Raji (cell line): ENCODE results near the gene CEBPA.

Experiments used
- POLR2A ChIP-seq: IDR thresholded peaks from 2 replicates; pipeline ENCODE4 v1.6.1; 2011; ENCODE audit warnings: low read depth, low read length, control low read depth; ENCODE audit not compliant: insufficient read depth

Gene CEBPA

GRCh38 chr19:33306191-33306590 is 3.9 kb upstream of the CEBPA start:
- TF ChIP-seq POLR2A: no peak

DNA sequence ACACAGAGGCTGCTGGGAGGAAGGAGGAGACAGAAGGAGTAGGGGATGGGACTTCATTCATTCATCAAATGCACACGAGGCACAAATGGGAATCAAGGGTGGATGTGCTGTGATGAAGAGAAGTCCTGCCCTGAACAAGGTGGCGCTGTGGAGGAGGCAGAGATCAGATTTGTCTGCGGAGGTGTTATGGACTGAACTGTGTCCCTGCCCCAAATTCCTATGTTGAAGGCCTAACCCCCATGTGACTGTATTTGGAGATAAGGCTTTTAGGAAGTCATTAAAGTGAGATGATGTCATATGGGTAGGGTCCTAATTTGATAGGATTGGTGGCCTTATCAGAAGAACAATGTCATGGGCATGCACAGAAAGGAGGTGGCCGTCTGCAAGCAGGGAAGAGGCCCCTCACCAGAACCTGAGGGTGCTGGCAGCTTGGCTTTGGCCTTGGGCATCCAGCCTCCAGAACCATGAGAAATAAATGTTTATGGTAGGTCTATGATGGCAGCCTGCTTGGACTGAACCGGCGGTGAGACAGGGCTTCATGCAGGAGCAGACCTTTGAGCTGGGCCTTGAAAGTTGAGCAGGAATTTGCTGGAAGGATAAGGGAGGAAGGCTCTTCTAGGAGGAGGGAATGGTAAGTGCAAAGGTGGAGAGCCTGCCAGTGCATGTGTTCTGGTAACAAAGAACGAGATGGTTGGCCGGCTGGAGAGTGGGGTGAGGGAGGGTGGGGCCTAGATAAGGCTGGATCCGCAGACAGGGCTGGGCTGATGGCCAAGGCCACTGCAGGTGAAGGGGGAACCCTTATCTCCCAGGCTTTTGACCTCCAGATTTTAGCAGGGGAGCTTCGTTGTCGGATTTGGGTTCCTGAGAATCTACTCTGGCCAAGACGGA is 2.7 kb upstream of the CEBPA start:
- TF ChIP-seq POLR2A: no peak

GRCh38 chr19:33304371-33304759 is 2.0 kb upstream of the CEBPA start:
- TF ChIP-seq POLR2A: no peak

DNA sequence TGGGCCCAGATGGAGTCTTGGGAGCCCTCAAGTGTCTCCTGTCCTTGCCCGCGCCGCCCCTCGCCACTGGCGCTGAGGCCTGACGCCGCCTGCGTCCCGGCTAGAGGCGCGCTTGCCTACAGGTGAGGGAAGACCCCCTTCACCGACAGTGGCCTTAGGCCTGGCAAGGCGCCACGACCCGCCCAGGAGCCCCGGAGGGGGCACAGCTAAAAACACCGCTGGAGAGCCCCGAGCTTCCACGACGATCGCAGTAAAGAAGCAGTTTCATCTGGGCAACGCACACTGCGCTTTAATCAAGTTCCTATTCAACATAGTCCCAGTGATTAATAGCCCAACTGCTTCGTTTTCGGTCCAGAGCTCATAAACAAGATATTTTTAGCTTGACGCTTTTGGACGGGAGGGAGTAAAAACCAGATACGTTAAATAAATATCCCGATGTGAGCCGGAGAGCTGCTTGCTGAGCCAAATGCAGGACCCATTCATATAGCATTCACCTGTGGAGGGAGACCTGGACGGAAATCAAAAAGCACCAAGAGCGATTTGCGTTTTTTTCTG is 1.5 kb upstream of the CEBPA start:
- no peak for TF ChIP-seq POLR2A

- no peak for TF ChIP-seq POLR2A
Observed at GRCh38 chr19:33302974-33303790, 848 bp upstream of the CEBPA start.

- TF ChIP-seq POLR2A: no peak
Observed at GRCh38 chr19:33301900-33302174, 497 bp downstream of the CEBPA start.

DNA sequence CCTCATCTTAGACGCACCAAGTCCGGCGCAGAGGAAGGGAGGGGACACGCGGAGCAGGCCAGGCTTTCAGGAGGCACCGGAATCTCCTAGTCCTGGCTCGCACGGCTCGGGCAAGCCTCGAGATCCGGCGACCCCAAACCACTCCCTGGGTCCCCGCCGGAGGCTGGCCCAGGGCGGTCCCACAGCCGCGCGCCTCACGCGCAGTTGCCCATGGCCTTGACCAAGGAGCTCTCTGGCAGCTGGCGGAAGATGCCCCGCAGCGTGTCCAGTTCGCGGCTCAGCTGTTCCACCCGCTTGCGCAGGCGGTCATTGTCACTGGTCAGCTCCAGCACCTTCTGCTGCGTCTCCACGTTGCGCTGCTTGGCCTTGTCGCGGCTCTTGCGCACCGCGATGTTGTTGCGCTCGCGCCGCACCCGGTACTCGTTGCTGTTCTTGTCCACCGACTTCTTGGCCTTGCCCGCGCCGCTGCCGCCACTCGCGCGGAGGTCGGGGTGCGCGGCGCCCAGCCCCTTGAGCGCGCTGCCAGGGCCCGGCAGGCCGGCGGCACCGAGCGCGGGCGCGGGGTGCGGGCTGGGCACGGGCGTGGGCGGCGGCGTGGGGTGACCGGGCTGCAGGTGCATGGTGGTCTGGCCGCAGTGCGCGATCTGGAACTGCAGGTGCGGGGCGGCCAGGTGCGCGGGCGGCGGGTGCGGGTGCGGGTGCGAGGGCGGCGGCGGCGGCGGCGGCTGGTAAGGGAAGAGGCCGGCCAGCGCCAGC is 1.0 kb downstream of the CEBPA start:
- TF ChIP-seq POLR2A: no peak

GRCh38 chr19:33300894-33301143 is 1.5 kb downstream of the CEBPA start:
- no peak for TF ChIP-seq POLR2A

DNA sequence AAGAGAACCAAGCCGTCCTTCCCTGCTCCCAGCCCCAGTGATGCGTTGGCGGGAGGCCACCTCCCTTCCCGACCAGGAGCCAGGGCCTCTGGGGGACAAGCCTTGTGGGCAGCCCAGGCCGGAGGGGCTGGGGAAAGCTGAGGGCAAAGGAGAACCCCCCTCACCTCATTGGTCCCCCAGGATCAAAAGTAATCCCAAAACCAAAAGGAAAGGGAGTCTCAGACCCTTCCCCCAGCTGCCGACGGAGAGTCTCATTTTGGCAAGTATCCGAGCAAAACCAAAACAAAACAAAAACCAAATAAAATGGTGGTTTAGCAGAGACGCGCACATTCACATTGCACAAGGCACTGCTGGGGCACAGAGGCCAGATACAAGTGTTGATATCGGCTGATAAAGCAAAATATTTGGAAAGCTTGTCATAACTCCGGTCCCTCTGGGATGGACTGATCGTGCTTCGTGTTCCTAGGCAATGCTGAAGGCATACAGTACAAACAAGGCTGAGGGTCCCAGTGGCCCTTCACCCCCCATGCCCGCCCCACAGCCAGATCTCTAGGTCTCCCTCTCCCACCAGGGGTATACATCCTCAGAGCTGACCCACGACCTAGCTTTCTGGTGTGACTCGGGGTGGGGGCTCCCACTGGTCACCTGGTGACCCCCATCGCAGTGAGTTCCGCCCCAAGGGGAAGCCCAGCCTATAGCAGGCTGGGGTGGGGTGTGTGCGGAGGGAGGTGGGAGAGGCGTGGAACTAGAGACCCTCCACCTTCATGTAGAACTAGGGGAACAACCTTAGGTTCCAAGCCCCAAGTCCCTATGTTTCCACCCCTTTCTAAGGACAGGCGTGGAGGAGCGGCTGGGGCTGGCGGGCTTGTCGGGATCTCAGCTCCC is 2.1 kb downstream of the CEBPA start:
- TF ChIP-seq POLR2A: no peak

DNA sequence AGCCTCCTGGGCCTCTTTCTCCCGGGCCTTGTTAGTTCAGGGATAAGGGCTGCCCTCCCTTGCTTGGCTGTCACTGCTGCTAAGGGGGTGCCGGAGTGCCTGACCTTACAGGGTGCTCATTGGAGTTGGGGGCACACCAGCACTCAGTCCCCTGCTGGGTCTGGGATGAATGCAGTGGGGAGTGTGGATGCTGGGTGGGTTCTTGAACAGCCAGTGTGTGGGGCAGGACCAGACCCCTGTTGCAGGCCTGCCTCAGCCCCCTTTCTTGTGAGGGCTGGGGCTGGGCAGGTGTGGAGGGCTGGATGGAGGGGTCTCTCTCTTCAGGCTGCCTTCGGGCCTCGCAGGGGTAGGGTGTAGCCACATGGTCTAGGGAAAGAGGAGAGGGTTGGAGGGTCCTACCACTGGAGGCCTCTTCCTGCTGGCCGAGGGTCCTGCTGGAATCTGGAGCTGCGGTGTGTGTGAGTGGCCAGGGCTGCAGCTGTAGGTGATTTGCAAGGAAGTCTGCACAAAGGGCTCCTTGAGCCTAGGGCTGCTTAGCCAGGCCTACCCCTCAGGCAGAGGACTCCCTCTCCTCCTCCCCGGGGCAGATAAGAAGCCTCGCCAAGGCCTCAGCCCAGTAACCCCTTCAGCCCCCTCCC is 3.2 kb downstream of the CEBPA start:
- TF ChIP-seq POLR2A: no peak

- no peak for TF ChIP-seq POLR2A
Observed at GRCh38 chr19:33298146-33298911, 4.0 kb downstream of the CEBPA start.

- no peak for TF ChIP-seq POLR2A
Observed at GRCh38 chr19:33297401-33298145, 4.8 kb downstream of the CEBPA start.

- TF ChIP-seq POLR2A: no peak
Observed at GRCh38 chr19:33296488-33296971, 5.8 kb downstream of the CEBPA start.
